Motor neuron (in vitro differentiated cells): Measurements from ENCODE around the gene FNDC1. TPM values are rescaled to one million over a fixed set of nuclear protein-coding genes. Genes with fewer than 3 reads are reported as not detected.

ENCODE experiments used
- ATAC-seq, 8 experiments: fragments of 200-7000 bp; cut with Tn5 transposase; replicated peaks in 6 of 8; 2 replicates each; pipeline ENCODE4 v1.8.0; 2021; ENCODE audit warnings: mild to moderate bottlenecking in 8 of 8, moderate library complexity in 8 of 8
- H3K27ac ChIP-seq, 2 donors: fragments of 250-450 bp; sonication (Bioruptor Pico); 2 replicates each; pipeline ENCODE4 v1.9.0; 2021; ENCODE audit warnings: antibody characterized with exemption in 2 of 2, mild to moderate bottlenecking in 2 of 2, moderate library complexity in 1 of 2
- H3K4me1 ChIP-seq, 2 donors: fragments of 250-450 bp; sonication (Bioruptor Pico); replicated peaks in 1 of 2; 2 replicates each; pipeline ENCODE4 v1.6.1; 2021; ENCODE audit warnings: antibody characterized with exemption in 2 of 2, mild to moderate bottlenecking in 2 of 2, moderate library complexity in 1 of 2
- H3K4me3 ChIP-seq, 5 donors: fragments of 250-450 bp; sonication (Bioruptor Pico); 2 replicates each; pipeline ENCODE4 v1.9.0; 2021; ENCODE audit warnings: antibody characterized with exemption in 5 of 5, mild to moderate bottlenecking in 5 of 5, moderate library complexity in 4 of 5
- WGBS, 10 experiments: fragments of 450-650 bp; shearing (Covaris generic); methylation state at CpG; one replicate each; pipeline ENCODE4 v1.0.0; 2022; 5-methylcytosine and 5-hydroxymethylcytosine counted together
- in situ Hi-C, 9 experiments: fragments of 400-800 bp; cut with MboI; loops; one replicate each; pipeline ENCODE4 v1.15.0; 2021; ENCODE audit warnings: low sequenced_read_pairs in 9 of 9, low pct_unique_long_range_greater_than_20kb in 2 of 9; ENCODE audit not compliant: unreplicated experiment in 9 of 9
- total RNA-seq, 8 experiments: library from RNA; unstranded; fragments of 300-600 nt; gene quantifications; 2 replicates each; pipeline versions ENCODE4 v1.2.3 to v1.2.4, GENCODE V29; 2022

Gene FNDC1
- total RNA-seq, 8 experiments from 2014 or later: 0.05 to 50.8 (median 0.42) TPM

GRCh38 chr6:159213405-159213804 lies 44.2 kb downstream of the FNDC1 start:
- ATAC-seq: peak in 4 of 8 experiments; percentile 64 to 69 (median 66)
- 60 to 86% (median 65%) methylated on average over 1 to 3 of the region's 3 CpGs; no CpG with 5 or more reads in 4 of the 10 experiments for WGBS, 10 experiments
- Histone ChIP-seq H3K4me3 (no peak overlapping the region), H3K4me1 (peaks cover 0 to 8% of the 10 kb centered on the region in 2 donors), H3K27ac (no peak overlapping the region)
- in situ Hi-C loops: loop anchor here in 1 of 9 experiments (25.0 kb wide), 1 partner anchor 399 kb away; no protein-coding TSS in a partner anchor

GRCh38 chr6:159214281-159214680 lies 45.1 kb downstream of the FNDC1 start:
- no peak overlapping the region for H3K4me3 ChIP-seq
- ATAC-seq: no peak
- H3K27ac ChIP-seq: no peak overlapping the region
- in situ Hi-C loops: loop anchor here in 1 of 9 experiments (25.0 kb wide), 1 partner anchor 398 kb away; no protein-coding TSS in a partner anchor
- peaks cover 0 to 8% of the 10 kb centered on the region in 2 donors for H3K4me1 ChIP-seq
- 23 to 73% (median 63%) methylated on average over 1 to 2 of the region's 2 CpGs; no CpG with 5 or more reads in 1 of the 10 experiments for WGBS, 10 experiments

- H3K4me3 ChIP-seq: no peak overlapping the region
- peak in 5 of 8 experiments; percentile 32 to 94 (median 60) for ATAC-seq
- in situ Hi-C loops: loop anchor here in 1 of 9 experiments (25.0 kb wide), 1 partner anchor 395 kb away; no protein-coding TSS in a partner anchor
- 45 to 94% (median 82%) methylated on average over 1 to 9 of the region's 17 CpGs; no CpG with 5 or more reads in 1 of the 10 experiments for WGBS, 10 experiments
- peaks cover 0 to 6% of the 10 kb centered on the region in 2 donors for H3K4me1 ChIP-seq
- no peak overlapping the region for H3K27ac ChIP-seq
Measured at GRCh38 chr6:159217595-159218275, 48.5 kb downstream of the FNDC1 start.

- WGBS, 10 experiments: 27 to 90% (median 74%) methylated on average over 1 to 5 of the region's 5 CpGs
- H3K4me3 ChIP-seq: no peak overlapping the region
Measured at GRCh38 chr6:159220093-159220492, 50.9 kb downstream of the FNDC1 start.

GRCh38 chr6:159221486-159222170 lies 52.4 kb downstream of the FNDC1 start:
- in situ Hi-C loops: loop anchor here in 1 of 9 experiments (25.0 kb wide), 1 partner anchor 391 kb away; no protein-coding TSS in a partner anchor
- 63 to 100% (median 72%) methylated on average over 1 to 11 of the region's 12 CpGs; no CpG with 5 or more reads in 1 of the 10 experiments for WGBS, 10 experiments
- peak in 3 of 8 experiments; percentile 38 to 50 (median 45) for ATAC-seq
- Histone ChIP-seq H3K27ac (no peak overlapping the region), H3K4me1 (no peaks in the 10 kb centered on the region), H3K4me3 (no peak overlapping the region)

More at GRCh38 chr6:159220093-159220492, 50.9 kb downstream of the FNDC1 start:
- Histone ChIP-seq H3K4me1 (no peaks in the 10 kb centered on the region), H3K27ac (no peak overlapping the region)
- no peak for ATAC-seq
- in situ Hi-C loops: loop anchor here in 1 of 9 experiments (25.0 kb wide), 1 partner anchor 392 kb away; no protein-coding TSS in a partner anchor

- ATAC-seq: no peak
- H3K4me3 ChIP-seq: no peak overlapping the region
- 0 to 100% (median 43%) methylated on average over 1 to 2 of the region's 2 CpGs for whole genome bisulfite sequencing, 10 experiments
- in situ Hi-C loops: loop anchor here in 1 of 9 experiments (25.0 kb wide), 1 partner anchor 388 kb away; no protein-coding TSS in a partner anchor
- H3K4me1 ChIP-seq: no peaks in the 10 kb centered on the region
- no peak overlapping the region for H3K27ac ChIP-seq
Measured at GRCh38 chr6:159224452-159224851, 55.3 kb downstream of the FNDC1 start.

GRCh38 chr6:159229651-159230051 lies 60.5 kb downstream of the FNDC1 start:
- Histone ChIP-seq H3K27ac (no peak overlapping the region), H3K4me1 (no peaks in the 10 kb centered on the region), H3K4me3 (no peak overlapping the region)
- ATAC-seq: peak in 3 of 8 experiments; percentile 31 to 86 (median 41)
- WGBS, 10 experiments: 5 to 76% (median 32%) methylated on average over 3 to 6 of the region's 8 CpGs; no CpG with 5 or more reads in 3 of the 10 experiments
- in situ Hi-C loops: no loop called here

- H3K4me3 ChIP-seq: no peak overlapping the region
- ATAC-seq: no peak
- H3K4me1 ChIP-seq: no peaks in the 10 kb centered on the region
- WGBS, 10 experiments: 50 to 90% (median 90%) methylated on average over 1 to 7 of the region's 38 CpGs; no CpG with 5 or more reads in 7 of the 10 experiments
- in situ Hi-C loops: no loop called here
- no peak overlapping the region for H3K27ac ChIP-seq
Measured at GRCh38 chr6:159232106-159232645, 63.0 kb downstream of the FNDC1 start.

GRCh38 chr6:159232751-159233150 lies 63.6 kb downstream of the FNDC1 start:
- 71 to 100% (median 80%) methylated on average over 1 to 4 of the region's 23 CpGs; no CpG with 5 or more reads in 7 of the 10 experiments for WGBS, 10 experiments
- no peak overlapping the region for H3K27ac ChIP-seq
- no peak overlapping the region for H3K4me3 ChIP-seq
- no peaks in the 10 kb centered on the region for H3K4me1 ChIP-seq
- no peak for ATAC-seq
- in situ Hi-C loops: no loop called here

- ATAC-seq: peak in 3 of 8 experiments; percentile 41 to 46 (median 45)
- H3K27ac ChIP-seq: no peak overlapping the region
- peak overlapping the region in 4 of 5 donors; percentile 12 to 24 (median 20) for H3K4me3 ChIP-seq
- 100% methylated on average over 1 of the region's 66 CpGs; no CpG with 5 or more reads in 9 of the 10 experiments for WGBS, 10 experiments
- in situ Hi-C loops: no loop called here
- H3K4me1 ChIP-seq: no peaks in the 10 kb centered on the region
Measured at GRCh38 chr6:159233365-159234101, 64.3 kb downstream of the FNDC1 start.

- H3K4me3 ChIP-seq: peak overlapping the region in 3 of 5 donors; percentile 17 to 24 (median 22)
- WGBS, 10 experiments: 34 to 100% (median 89%) methylated on average over 1 to 7 of the region's 26 CpGs; no CpG with 5 or more reads in 6 of the 10 experiments
- in situ Hi-C loops: no loop called here
Measured at GRCh38 chr6:159234102-159234553, 64.9 kb downstream of the FNDC1 start.

GRCh38 chr6:159238920-159239558 lies 69.8 kb downstream of the FNDC1 start:
- 6 to 83% (median 70%) methylated on average over 5 to 9 of the region's 9 CpGs for WGBS, 10 experiments
- ATAC-seq: peak in 3 of 8 experiments; percentile 90 to 97 (median 95)
- Histone ChIP-seq H3K4me3 (no peak overlapping the region), H3K4me1 (no peaks in the 10 kb centered on the region), H3K27ac (no peak overlapping the region)
- in situ Hi-C loops: no loop called here

More at GRCh38 chr6:159234102-159234553, 64.9 kb downstream of the FNDC1 start:
- no peak for ATAC-seq
- H3K4me1 ChIP-seq: no peaks in the 10 kb centered on the region
- no peak overlapping the region for H3K27ac ChIP-seq
